ENCODE measurements around the gene LAMA1. TPM values are rescaled to one million over a fixed set of nuclear protein-coding genes. Genes with fewer than 3 reads are reported as not detected.

Gene LAMA1
- total RNA-seq, 1 experiment from 2014 or later = not detected

GRCh38 chr18:6963452-6964097 lies 154.0 kb downstream of the LAMA1 start:
- Histone ChIP-seq H3K9me3 (ENCODE audit: low read length) (no peaks in the 10 kb centered on the region), H3K27me3 (ENCODE audit: low read length) (no peaks in the 10 kb centered on the region), H2AFZ (ENCODE audit: low read length) (no peak overlapping the region), H4K20me1 (ENCODE audit: insufficient read depth, low read depth, low read length) (no peaks in the 10 kb centered on the region), H3K4me3 (ENCODE audit: low read length) (no peak overlapping the region), H3K79me2 (ENCODE audit: low read length) (no peaks in the 10 kb centered on the region), H3K36me3 (ENCODE audit: insufficient read depth, low read length) (no peaks in the 10 kb centered on the region), H3K27ac (ENCODE audit: low read length) (no peak overlapping the region), H3K4me2 (ENCODE audit: low read depth, low read length, poor library complexity, severe bottlenecking) (no peak overlapping the region), H3K9ac (ENCODE audit: low read length) (no peak overlapping the region), H3K9me2 (replicated peaks; ENCODE audit: insufficient read depth, low read length) (no peaks in the 10 kb centered on the region), H3K4me1 (ENCODE audit: low read length) (no peaks in the 10 kb centered on the region)
- no peak for DNase-seq

- Histone ChIP-seq H3K9me2 (replicated peaks; ENCODE audit: insufficient read depth, low read length) (no peaks in the 10 kb centered on the region), H3K4me2 (ENCODE audit: low read depth, low read length, poor library complexity, severe bottlenecking) (no peak overlapping the region)
- no peak for DNase-seq
Observed at GRCh38 chr18:6962571-6963451, 154.8 kb downstream of the LAMA1 start.

GRCh38 chr18:6961331-6961730 lies 156.3 kb downstream of the LAMA1 start:
- no peaks in the 10 kb centered on the region for H3K36me3 ChIP-seq (ENCODE audit: insufficient read depth, low read length)
- no peak overlapping the region for H3K9ac ChIP-seq (ENCODE audit: low read length)
- H3K9me2 ChIP-seq (replicated peaks; ENCODE audit: insufficient read depth, low read length) = no peaks in the 10 kb centered on the region
- no peak overlapping the region for H3K4me2 ChIP-seq (ENCODE audit: low read depth, low read length, poor library complexity, severe bottlenecking)
- H3K79me2 ChIP-seq (ENCODE audit: low read length) = no peaks in the 10 kb centered on the region
- H3K4me3 ChIP-seq (ENCODE audit: low read length) = no peak overlapping the region
- no peaks in the 10 kb centered on the region for H3K4me1 ChIP-seq (ENCODE audit: low read length)
- H3K27ac ChIP-seq (ENCODE audit: low read length) = no peak overlapping the region
- H3K9me3 ChIP-seq (ENCODE audit: low read length) = no peaks in the 10 kb centered on the region
- no peak overlapping the region for H2AFZ ChIP-seq (ENCODE audit: low read length)
- DNase-seq = no peak
- no peaks in the 10 kb centered on the region for H4K20me1 ChIP-seq (ENCODE audit: insufficient read depth, low read depth, low read length)
- no peaks in the 10 kb centered on the region for H3K27me3 ChIP-seq (ENCODE audit: low read length)

More at GRCh38 chr18:6962571-6963451, 154.8 kb downstream of the LAMA1 start:
- no peak overlapping the region for H2AFZ ChIP-seq (ENCODE audit: low read length)
- H3K4me3 ChIP-seq (ENCODE audit: low read length) = no peak overlapping the region
- no peaks in the 10 kb centered on the region for H4K20me1 ChIP-seq (ENCODE audit: insufficient read depth, low read depth, low read length)
- no peaks in the 10 kb centered on the region for H3K79me2 ChIP-seq (ENCODE audit: low read length)
- H3K27ac ChIP-seq (ENCODE audit: low read length) = no peak overlapping the region
- no peak overlapping the region for H3K9ac ChIP-seq (ENCODE audit: low read length)
- H3K27me3 ChIP-seq (ENCODE audit: low read length) = no peaks in the 10 kb centered on the region
- no peaks in the 10 kb centered on the region for H3K9me3 ChIP-seq (ENCODE audit: low read length)
- H3K4me1 ChIP-seq (ENCODE audit: low read length) = no peaks in the 10 kb centered on the region
- H3K36me3 ChIP-seq (ENCODE audit: insufficient read depth, low read length) = no peaks in the 10 kb centered on the region

GRCh38 chr18:6960656-6961055 lies 156.9 kb downstream of the LAMA1 start:
- H2AFZ ChIP-seq (ENCODE audit: low read length) = no peak overlapping the region
- H3K9me2 ChIP-seq (replicated peaks; ENCODE audit: insufficient read depth, low read length) = no peaks in the 10 kb centered on the region
- H3K4me2 ChIP-seq (ENCODE audit: low read depth, low read length, poor library complexity, severe bottlenecking) = no peak overlapping the region
- H3K4me1 ChIP-seq (ENCODE audit: low read length) = no peaks in the 10 kb centered on the region
- no peaks in the 10 kb centered on the region for H4K20me1 ChIP-seq (ENCODE audit: insufficient read depth, low read depth, low read length)
- no peak overlapping the region for H3K27ac ChIP-seq (ENCODE audit: low read length)
- H3K79me2 ChIP-seq (ENCODE audit: low read length) = no peaks in the 10 kb centered on the region
- no peak overlapping the region for H3K9ac ChIP-seq (ENCODE audit: low read length)
- H3K4me3 ChIP-seq (ENCODE audit: low read length) = no peak overlapping the region
- DNase-seq = no peak
- no peaks in the 10 kb centered on the region for H3K9me3 ChIP-seq (ENCODE audit: low read length)
- H3K36me3 ChIP-seq (ENCODE audit: insufficient read depth, low read length) = no peaks in the 10 kb centered on the region
- H3K27me3 ChIP-seq (ENCODE audit: low read length) = no peaks in the 10 kb centered on the region

- Histone ChIP-seq H3K4me3 (ENCODE audit: low read length) (no peak overlapping the region), H3K4me2 (ENCODE audit: low read depth, low read length, poor library complexity, severe bottlenecking) (no peak overlapping the region), H4K20me1 (ENCODE audit: insufficient read depth, low read depth, low read length) (no peaks in the 10 kb centered on the region), H3K27ac (ENCODE audit: low read length) (no peak overlapping the region), H3K9me2 (replicated peaks; ENCODE audit: insufficient read depth, low read length) (no peaks in the 10 kb centered on the region), H3K9me3 (ENCODE audit: low read length) (no peaks in the 10 kb centered on the region), H3K79me2 (ENCODE audit: low read length) (no peaks in the 10 kb centered on the region), H3K4me1 (ENCODE audit: low read length) (no peaks in the 10 kb centered on the region), H2AFZ (ENCODE audit: low read length) (no peak overlapping the region), H3K36me3 (ENCODE audit: insufficient read depth, low read length) (no peaks in the 10 kb centered on the region), H3K27me3 (ENCODE audit: low read length) (no peaks in the 10 kb centered on the region), H3K9ac (ENCODE audit: low read length) (no peak overlapping the region)
- DNase-seq = no peak
Observed at GRCh38 chr18:6960124-6960523, 157.5 kb downstream of the LAMA1 start.

- Histone ChIP-seq H3K9ac (ENCODE audit: low read length) (no peak overlapping the region), H3K9me2 (replicated peaks; ENCODE audit: insufficient read depth, low read length) (no peaks in the 10 kb centered on the region), H3K4me3 (ENCODE audit: low read length) (no peak overlapping the region), H3K4me1 (ENCODE audit: low read length) (no peaks in the 10 kb centered on the region), H4K20me1 (ENCODE audit: insufficient read depth, low read depth, low read length) (no peaks in the 10 kb centered on the region), H3K27me3 (ENCODE audit: low read length) (no peaks in the 10 kb centered on the region), H3K36me3 (ENCODE audit: insufficient read depth, low read length) (no peaks in the 10 kb centered on the region), H3K79me2 (ENCODE audit: low read length) (no peaks in the 10 kb centered on the region), H2AFZ (ENCODE audit: low read length) (no peak overlapping the region), H3K27ac (ENCODE audit: low read length) (no peak overlapping the region), H3K4me2 (ENCODE audit: low read depth, low read length, poor library complexity, severe bottlenecking) (no peak overlapping the region), H3K9me3 (ENCODE audit: low read length) (no peaks in the 10 kb centered on the region)
- no peak for DNase-seq
Observed at GRCh38 chr18:6959110-6959509, 158.5 kb downstream of the LAMA1 start.

GRCh38 chr18:6956999-6957398 lies 160.6 kb downstream of the LAMA1 start:
- no peaks in the 10 kb centered on the region for H3K79me2 ChIP-seq (ENCODE audit: low read length)
- no peaks in the 10 kb centered on the region for H3K36me3 ChIP-seq (ENCODE audit: insufficient read depth, low read length)
- no peak overlapping the region for H3K4me2 ChIP-seq (ENCODE audit: low read depth, low read length, poor library complexity, severe bottlenecking)
- H3K9me2 ChIP-seq (replicated peaks; ENCODE audit: insufficient read depth, low read length) = no peaks in the 10 kb centered on the region
- no peak overlapping the region for H3K4me3 ChIP-seq (ENCODE audit: low read length)
- H3K27me3 ChIP-seq (ENCODE audit: low read length) = no peaks in the 10 kb centered on the region
- no peaks in the 10 kb centered on the region for H3K4me1 ChIP-seq (ENCODE audit: low read length)
- no peaks in the 10 kb centered on the region for H3K9me3 ChIP-seq (ENCODE audit: low read length)
- H3K9ac ChIP-seq (ENCODE audit: low read length) = no peak overlapping the region
- H3K27ac ChIP-seq (ENCODE audit: low read length) = no peak overlapping the region
- H4K20me1 ChIP-seq (ENCODE audit: insufficient read depth, low read depth, low read length) = no peaks in the 10 kb centered on the region
- H2AFZ ChIP-seq (ENCODE audit: low read length) = no peak overlapping the region
- DNase-seq = no peak

GRCh38 chr18:6956495-6956894 lies 161.1 kb downstream of the LAMA1 start:
- Histone ChIP-seq H3K9me3 (ENCODE audit: low read length) (no peaks in the 10 kb centered on the region), H3K9me2 (replicated peaks; ENCODE audit: insufficient read depth, low read length) (no peaks in the 10 kb centered on the region), H3K4me1 (ENCODE audit: low read length) (no peaks in the 10 kb centered on the region), H3K9ac (ENCODE audit: low read length) (no peak overlapping the region), H3K36me3 (ENCODE audit: insufficient read depth, low read length) (no peaks in the 10 kb centered on the region), H4K20me1 (ENCODE audit: insufficient read depth, low read depth, low read length) (no peaks in the 10 kb centered on the region), H3K4me3 (ENCODE audit: low read length) (no peak overlapping the region), H3K4me2 (ENCODE audit: low read depth, low read length, poor library complexity, severe bottlenecking) (no peak overlapping the region), H3K79me2 (ENCODE audit: low read length) (no peaks in the 10 kb centered on the region), H2AFZ (ENCODE audit: low read length) (no peak overlapping the region), H3K27ac (ENCODE audit: low read length) (no peak overlapping the region), H3K27me3 (ENCODE audit: low read length) (no peaks in the 10 kb centered on the region)
- DNase-seq = no peak

Measured in Karpas-422 (cell line).